ENCODE measurements around the gene THAP11.
A peak's percentile ranks its signal among the peaks of the same experiment; 100 is the strongest.

The THAP11 gene

DNA sequence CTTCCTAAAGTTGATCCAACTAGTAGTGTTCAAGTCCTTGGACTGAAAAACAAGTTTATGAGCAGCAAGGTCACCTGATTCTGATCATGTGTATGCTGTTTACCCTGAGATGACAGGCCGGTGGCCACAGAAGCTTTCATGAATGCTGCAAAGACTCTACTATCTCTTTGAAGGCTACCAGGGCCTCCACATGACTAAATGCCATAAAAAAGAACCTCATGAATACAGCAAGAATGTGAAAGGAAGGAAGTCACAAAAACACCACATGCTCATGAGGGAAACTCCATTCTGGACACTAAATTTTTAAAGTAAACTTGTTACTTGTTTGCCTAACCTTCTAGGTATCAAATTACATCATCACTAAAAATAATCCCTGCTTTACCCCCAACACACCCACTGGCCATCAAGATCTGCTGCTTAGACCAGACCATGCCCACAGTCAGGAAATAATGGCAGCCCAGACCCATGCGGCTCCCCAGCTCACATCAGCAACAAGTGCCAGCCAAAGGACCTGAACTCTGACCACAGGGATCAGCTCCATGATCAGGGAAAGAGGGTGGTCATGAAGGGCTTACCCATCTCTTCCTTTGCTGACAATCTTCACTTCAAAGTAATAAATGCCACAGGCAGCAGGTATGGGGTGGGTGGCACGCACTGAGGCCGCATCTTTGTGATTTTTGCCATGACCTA is 37.1 kb upstream of the THAP11 start:
- DNase-seq (ENCODE audit: low spot score), result no peak
- TF ChIP-seq CTCF (IDR thresholded peaks at IDR 0.05; ENCODE audit: extremely low read depth, missing control alignments), result no peak

GRCh38 chr16:67805718-67806427 is 36.2 kb upstream of the THAP11 start:
- TF ChIP-seq CTCF (IDR thresholded peaks at IDR 0.05; ENCODE audit: extremely low read depth, missing control alignments), result no peak
- no peak for DNase-seq (ENCODE audit: low spot score)

- DNase-seq (ENCODE audit: low spot score), result peak; percentile 94
- no peak for TF ChIP-seq CTCF (IDR thresholded peaks at IDR 0.05; ENCODE audit: extremely low read depth, missing control alignments)
Observed at GRCh38 chr16:67806428-67807147, 35.5 kb upstream of the THAP11 start, which contains the start of the genes RANBP10 and TSNAXIP1. TSS of gene RANBP10 (minus strand) at chr16:67806560. CDS start at chr16:67806536, 24 bp downstream. TSS of gene TSNAXIP1 (plus strand) at chr16:67806889. CDS start at chr16:67807150, 261 bp downstream.

- no peak for TF ChIP-seq CTCF (IDR thresholded peaks at IDR 0.05; ENCODE audit: extremely low read depth, missing control alignments)
- no peak for DNase-seq (ENCODE audit: low spot score)
Observed at GRCh38 chr16:67807148-67807682, 34.9 kb upstream of the THAP11 start.

DNA sequence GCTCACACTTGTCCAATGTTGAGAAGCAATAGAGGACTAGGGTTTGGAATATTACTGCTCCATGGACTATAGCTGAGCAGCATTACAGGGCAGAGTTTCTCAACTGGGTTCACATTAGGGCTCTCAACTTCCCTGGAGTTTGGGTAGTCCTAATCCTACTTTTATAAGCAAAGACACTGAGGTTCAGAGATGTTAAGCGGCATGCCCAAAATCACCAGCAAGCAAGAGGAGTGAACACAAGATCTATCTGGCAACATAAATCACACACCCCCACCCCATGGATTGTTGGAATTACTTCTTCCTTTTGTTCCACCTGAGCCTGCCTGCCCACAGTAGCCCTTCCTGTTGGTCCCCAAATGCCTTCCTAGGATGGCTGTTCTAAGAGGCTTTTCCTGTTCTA is 30.2 kb upstream of the THAP11 start:
- no peak for DNase-seq (ENCODE audit: low spot score)
- TF ChIP-seq CTCF (IDR thresholded peaks at IDR 0.05; ENCODE audit: extremely low read depth, missing control alignments), result no peak

GRCh38 chr16:67814567-67814966 is 27.6 kb upstream of the THAP11 start:
- TF ChIP-seq CTCF (IDR thresholded peaks at IDR 0.05; ENCODE audit: extremely low read depth, missing control alignments), result no peak
- DNase-seq (ENCODE audit: low spot score), result no peak
